Spleen (tissue), 7 donors: ENCODE results near the gene ITM2B.

Experiments
- POLR2A ChIP-seq, 3 donors: fragments of 450-650 bp; IDR thresholded peaks; one replicate each; pipeline ENCODE4 v1.5.1; 2017; ENCODE audit warnings: antibody characterized with exemption in 3 of 3, mild to moderate bottlenecking in 1 of 3
- POLR2AphosphoS5 ChIP-seq, 3 donors: sonication (generic); formaldehyde crosslinking; IDR thresholded peaks; one replicate each; pipeline ENCODE4 v1.5.1; 2017; ENCODE audit warnings: antibody characterized with exemption in 3 of 3
- TF ChIP-seq, protein P1 (sequence below), 11 experiments: fragments of 200-600 bp in 7 of 11; fragments of 450-650 bp in 4 of 11; sonication (generic) in 4 of 11; IDR thresholded peaks in 8 of 11; conservative IDR thresholded peaks in 3 of 11; 1 replicate in 7 of 11; 2 replicates in 4 of 11; pipeline versions ENCODE4 v1.4.0 to v1.8.0; 2016 to 2021; ENCODE audit warnings: antibody characterized with exemption in 11 of 11, inconsistent platforms in 4 of 11, mild to moderate bottlenecking in 1 of 11
- donor health status: DM: no; HTN: no; CAD: no; lungs with moderate emphysema.
- donor health status: DM: no; HTN: no; CAD: no.
- donor health status: DM: no; HTN: no; CAD: no.

DNA sequence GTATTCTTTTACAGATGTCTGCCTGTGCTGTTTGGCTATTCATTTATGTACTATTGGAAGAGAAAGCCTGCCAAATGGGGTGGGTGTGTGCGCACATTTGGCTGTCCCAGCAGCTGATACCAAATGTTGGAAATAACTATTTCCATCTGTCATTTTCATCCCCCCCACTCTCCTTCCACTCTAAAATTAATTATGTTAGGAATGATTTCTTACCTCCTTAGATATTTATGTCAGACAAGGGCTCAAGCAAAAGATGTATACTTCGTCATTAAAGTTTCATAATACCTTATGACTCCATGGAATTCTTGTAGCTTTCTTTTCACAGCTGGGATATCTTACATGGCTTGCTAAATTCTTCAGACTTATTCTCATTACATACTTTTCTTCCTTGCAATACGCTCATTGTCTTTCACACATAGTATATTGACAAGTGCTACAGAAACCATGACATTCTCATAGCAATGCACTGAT is 18.6 kb downstream of the ITM2B start:
- TF ChIP-seq, protein P1, sequence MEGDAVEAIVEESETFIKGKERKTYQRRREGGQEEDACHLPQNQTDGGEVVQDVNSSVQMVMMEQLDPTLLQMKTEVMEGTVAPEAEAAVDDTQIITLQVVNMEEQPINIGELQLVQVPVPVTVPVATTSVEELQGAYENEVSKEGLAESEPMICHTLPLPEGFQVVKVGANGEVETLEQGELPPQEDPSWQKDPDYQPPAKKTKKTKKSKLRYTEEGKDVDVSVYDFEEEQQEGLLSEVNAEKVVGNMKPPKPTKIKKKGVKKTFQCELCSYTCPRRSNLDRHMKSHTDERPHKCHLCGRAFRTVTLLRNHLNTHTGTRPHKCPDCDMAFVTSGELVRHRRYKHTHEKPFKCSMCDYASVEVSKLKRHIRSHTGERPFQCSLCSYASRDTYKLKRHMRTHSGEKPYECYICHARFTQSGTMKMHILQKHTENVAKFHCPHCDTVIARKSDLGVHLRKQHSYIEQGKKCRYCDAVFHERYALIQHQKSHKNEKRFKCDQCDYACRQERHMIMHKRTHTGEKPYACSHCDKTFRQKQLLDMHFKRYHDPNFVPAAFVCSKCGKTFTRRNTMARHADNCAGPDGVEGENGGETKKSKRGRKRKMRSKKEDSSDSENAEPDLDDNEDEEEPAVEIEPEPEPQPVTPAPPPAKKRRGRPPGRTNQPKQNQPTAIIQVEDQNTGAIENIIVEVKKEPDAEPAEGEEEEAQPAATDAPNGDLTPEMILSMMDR (IDR thresholded peaks at IDR 0.05 in 8 of 11, conservative IDR thresholded peaks at IDR 0.05 in 3 of 11) = no peak
- TF ChIP-seq POLR2A (IDR thresholded peaks at IDR 0.05) (no peak), POLR2AphosphoS5 (IDR thresholded peaks at IDR 0.05) (peak in 1 of 3 donors; percentile 14)
